ENCODE data around the gene MMAA.
"Not testable (repeated sequence)": the region's sequence is repeated elsewhere in the genome, so short reads cannot be mapped to it uniquely, and the experiment has no call there.

The MMAA gene

DNA sequence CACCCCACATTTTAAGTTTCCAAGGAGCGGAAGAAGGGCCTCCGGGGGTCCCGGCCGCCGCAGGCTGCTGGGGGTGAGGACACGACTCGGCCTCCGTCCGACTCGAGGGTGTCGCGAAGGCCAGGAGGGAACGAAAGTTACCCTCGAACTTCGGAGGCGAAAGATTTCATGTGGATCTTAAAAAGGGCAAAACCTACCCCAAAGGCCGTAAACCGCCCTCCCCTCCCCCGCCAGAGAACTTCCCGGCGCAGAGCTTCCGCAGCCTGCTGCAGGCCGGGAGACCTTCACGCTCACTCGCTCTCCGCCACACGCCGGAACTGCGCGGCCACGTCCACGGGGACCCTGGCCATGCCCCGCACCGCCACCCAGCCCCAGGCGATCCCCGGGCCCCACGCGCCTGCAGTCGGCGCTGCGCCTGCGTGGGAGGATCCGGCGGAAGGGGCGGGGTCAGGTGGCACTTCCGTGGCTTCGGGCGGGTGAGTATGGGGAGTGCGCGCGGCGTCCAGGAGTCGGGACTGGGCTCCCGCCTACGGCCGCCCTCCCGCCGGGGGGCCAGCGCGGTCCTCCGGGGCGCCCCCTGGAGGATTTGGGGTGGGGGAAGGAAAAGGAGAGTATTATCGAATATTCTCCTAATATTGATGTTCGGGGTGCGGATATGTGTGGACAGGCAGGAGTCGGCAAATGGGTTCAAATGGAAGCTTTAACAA, at the start of gene MMAA:
TSS of gene MMAA (plus strand) at position 454 of the 707 bp plus-strand sequence. CDS start 19,755 bp downstream, outside the sequence.
- peak; percentile 95 for DNase-seq

DNA sequence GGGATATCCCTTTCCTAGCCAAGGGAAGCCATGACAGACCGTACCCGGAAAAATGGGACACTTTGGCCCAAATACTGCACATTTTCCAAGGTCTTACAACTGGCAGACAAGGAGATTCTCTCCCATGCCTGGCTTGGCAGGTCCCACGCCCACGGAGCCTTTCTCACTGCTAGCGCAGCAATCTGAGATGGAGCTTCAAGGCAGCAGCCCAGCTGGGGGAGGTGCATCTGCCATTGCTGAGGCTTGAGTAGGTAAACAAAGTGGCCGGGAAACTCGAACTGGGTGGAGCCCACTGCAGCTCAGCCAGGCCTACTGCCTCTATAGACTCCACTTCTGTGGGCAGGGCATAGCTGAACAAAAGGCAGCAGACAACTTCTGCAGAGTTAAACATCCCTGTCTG, 44.6 kb upstream of the MMAA start:
- DNase-seq: not testable (repeated sequence)

DNA sequence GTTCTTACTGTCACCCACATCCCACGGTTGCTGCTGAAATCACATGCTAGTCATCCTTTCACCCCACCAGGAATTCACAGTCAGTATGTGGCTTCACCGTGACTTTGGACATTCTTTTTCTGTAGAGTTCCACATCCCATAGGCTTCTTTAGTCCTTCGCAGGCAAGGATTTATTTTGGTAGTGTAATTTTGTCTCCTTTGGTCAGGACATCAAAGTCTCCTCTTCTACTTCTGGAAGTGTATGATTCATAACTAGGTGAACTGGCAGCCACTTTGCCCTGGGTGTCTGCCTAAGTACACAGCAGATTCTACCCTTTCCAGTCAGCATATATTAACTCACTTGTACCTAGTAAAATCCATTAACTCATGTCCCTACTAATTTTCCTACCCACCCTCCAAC, 38.3 kb upstream of the MMAA start:
- DNase-seq: no peak

DNA sequence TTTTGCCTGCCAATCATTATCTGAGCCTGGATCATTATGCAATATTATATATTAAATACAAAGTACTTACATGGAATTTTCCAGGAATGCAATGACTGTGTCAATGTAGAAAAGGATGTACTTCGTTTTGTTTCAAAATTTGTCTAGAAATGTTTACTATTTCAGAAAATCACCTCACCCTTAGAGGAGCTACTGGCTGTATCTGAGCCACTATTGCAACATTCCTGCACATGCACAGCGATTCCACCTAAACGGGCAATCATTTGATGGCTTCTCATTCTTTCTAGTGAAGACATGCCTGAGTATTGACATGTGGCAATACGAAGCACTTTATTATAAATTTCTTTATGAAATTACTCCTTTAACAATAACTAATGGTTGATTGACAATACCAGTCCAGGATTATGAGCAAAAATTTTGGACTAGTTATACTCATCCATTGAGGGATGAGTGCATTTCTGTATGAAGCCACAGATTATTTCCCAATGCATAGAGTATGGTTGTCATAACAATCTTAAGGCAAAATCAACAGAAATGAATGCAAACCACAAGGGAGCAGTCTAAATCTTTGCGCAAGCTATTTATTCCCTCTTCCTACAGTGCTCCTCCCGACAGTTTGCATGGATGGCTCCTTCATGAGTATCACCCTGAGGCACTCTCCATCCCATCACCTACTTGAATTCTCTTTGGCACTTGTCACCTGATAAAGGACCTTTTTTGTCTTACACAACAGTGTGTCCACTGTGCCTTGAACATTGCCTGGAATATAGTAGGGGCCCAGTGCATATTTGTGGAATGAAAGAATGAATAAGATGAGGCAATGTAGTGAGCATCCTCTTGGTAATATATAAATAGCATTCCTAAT, 35.8 kb upstream of the MMAA start:
- no peak for DNase-seq

DNA sequence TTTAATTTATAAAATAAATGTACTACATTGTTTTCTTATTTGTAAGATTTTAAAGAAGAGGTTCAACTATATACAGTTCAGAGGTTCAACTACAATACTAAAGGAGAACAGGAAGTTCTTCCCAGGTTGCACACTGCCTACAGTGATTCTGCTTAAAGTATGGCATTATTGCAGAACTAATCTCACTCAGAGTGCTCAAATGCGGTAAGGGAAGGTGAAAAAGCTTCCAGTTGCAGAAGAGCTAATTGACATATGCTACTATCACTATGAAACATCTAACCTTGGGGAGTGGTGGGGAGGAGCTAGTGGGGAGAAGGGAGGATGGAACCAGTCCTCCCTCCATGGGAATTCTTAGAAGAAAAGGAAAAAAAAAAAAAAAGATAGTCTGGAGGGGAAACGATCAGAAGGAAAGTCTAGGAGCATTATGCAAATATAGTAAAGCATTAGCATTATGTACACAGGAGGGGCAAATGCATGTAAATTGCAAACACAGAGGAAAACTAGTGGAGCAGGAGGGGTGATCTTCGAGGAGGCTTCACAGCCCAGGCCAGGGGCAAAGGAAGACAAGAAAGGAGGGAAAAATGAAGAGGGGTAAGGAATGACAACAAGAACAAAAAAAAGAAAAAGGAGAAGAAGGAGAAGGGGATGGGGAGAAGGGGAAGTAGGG, 32.0 kb upstream of the MMAA start:
- no peak for DNase-seq

DNA sequence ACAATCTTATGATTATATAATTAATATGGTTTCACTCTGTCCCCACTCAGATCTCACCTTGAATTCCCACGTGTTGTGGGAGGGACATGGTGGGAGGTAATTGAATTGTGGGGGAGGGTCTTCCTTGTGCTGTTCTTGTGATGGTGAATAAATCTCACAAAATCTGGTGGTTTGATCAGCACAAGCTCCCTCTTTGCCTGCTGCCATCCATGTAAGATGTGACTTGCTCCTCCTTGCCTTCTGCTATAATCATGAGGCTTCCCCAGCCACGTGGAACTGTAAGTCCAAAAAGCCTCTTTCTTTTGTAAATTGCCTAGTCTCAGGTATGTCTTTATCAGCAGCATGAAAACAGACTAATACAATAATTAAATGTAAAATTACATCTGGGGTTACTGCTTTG, 29.8 kb upstream of the MMAA start:
- DNase-seq: not testable (repeated sequence)

DNA sequence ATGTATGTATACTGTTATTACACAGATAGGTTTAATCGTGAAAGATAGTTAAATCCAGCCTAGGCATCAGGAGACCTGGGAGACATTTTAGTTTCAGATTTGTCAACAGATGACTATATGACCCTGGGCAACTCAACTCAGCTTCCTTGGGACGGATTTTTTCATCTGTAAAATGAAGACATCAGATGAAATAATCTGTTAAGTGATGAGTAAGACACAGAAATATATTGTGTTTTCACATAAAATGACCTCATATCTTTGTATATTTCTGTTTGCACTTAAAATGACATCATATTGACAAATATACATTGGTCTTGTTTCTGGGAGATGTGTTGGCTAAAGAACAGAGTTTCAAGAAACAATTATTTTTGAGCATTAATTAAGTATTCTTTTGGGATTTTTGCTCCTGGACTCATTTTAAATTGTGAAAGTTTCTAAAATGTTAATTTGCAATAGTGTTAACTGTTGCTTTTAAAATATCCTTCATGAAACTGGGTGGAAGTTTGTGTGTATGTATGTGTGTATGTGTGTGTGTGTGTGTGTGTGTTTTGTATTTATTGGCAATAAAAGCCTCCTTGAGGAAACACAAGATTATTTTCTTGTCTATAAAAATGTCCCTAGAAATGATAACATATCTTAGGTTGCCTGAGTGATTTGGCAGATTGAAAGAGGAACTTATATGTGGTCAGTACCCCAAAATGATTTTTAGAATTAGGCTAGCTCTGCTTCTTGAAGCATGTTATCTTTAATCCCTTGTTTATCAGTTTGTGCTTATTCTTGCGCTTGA, 29.1 kb upstream of the MMAA start:
- no peak for DNase-seq

DNA sequence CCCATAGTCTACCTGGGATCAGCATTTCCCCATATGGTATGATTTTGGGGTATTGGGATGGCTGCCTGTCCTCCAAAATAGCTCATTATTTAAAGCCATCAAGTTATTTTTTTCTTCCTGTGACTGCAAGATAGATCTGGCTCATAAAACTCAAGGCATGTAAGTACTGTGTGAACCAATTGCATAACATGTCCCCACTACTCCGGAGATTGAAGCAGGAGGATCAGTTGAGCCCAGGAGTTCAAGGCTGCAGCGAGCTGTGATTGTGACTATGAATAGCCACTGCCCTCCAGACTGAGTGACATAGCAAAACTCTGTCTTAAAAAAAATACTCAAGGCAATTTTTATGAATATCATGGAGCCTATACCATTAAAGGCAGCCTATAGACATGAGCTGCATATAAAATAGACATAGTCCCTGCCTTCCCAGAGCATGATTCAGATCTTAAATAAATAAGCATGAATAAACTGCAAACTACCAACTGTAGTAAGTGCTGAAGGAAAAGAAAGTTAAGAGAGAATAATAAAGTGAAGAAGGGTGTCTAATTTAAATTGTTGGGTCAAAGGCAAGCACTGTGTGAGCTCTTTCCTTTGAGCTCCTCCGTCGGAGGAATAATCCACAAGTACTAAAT, 16.9 kb upstream of the MMAA start:
- DNase-seq: no peak

DNA sequence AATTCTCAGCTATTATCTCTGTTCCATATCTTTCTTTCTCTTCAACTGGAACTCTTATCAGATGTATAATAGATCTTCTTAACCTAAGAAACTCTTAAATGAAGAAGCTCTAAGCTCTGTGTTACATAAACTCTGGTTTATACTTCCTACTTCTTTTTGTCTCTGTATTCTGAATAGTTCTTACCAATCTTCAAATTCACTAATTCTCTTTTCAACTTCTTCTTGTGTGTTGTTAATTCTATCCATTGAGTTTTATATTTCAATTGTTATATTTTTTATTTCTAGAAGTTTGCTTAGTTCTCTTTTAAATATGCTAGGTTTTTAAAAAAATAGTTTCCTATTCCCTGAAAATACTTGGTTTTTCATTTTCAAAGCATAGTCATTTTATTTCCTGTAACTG, 13.2 kb upstream of the MMAA start:
- DNase-seq: no peak

DNA sequence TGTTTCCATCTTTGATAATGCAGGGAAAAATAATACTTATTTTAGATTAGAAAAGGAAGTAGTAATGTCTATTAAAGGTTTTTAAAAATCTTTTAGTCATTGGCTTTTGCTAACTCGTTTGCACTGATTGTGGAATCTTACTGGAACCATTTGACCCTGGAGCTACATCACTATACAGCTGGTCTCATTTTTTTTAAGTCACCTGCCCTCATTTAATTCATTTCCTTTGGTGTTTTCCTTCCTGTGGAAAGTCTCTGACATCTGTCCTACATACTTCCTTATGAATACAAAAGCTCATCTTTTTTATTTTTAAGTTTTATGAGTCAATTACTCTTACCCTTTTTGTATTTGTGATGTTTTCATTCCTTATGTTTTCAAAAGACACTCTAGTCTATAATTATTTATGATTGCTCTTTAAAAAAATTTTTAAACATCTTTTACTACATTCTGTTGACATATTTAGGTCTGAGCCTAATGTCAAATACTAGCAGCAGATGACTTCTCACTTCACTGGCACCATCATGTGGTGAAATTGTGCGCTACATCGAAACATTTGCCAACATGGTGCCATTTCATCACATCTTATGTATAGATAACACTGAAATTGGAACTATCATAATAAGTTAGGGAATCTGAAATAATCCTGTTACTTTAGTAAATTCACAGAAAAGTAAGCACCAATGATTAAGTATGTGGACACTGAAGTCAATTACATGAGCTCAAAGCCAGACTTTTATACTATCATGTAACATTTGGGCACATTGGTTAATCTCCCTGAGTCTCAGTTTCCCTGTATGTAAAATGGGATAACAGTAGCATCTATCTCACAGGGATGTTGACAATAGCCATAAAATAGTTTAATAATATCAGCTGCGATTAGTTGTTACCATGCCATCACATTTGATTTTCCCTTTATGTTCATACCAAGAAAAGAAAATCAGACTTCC, 9.4 kb upstream of the MMAA start:
- DNase-seq: peak; percentile 60

DNA sequence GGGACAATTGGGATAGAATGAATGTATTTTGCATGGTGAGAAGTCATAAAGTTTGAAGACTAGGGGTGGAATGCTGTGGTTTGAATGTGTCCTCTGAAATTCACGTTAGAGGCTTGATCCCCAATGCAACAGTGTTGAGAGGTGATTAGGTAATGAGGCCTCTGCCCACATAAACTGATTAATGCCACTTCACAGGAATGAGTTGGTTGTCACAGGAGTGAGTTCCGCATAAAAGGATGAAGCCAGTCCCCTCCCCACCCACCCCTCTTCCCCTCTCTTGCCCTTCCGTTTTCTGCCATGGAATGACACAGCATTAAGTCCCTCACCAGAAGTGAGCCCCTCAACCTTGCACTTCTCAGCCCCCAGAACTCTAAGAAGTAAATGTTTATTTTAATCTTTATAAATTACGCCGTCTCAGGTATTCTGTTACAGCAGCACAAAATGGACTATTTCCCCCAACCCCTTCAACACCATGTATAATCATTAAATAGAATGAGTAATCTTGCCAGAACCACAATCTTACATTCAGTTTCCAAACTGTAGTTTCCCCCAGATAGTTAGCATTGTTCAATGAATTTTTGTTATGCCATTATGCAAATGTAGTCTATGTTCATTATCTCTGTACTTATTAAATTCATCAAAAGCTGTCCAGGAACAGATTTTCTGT, 5.5 kb upstream of the MMAA start:
- no peak for DNase-seq

DNA sequence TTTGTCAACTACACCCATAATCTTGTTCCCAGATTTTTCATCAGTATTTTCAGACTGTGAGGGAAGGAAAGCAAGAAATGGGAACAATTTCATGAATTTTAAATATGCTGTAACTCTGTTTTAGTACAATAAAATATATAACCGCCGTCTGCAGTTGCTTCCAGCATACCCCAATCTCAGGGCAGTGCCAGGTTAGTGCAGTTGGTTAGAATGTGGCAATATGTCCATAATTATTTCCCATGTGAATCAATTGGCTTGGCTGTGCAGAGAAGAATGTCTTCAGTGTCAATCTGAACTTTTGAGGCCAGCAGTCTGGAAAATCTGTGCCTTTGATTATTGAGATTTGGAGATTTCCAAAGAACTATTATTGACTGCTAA, 5.0 kb upstream of the MMAA start:
- DNase-seq: no peak

DNA sequence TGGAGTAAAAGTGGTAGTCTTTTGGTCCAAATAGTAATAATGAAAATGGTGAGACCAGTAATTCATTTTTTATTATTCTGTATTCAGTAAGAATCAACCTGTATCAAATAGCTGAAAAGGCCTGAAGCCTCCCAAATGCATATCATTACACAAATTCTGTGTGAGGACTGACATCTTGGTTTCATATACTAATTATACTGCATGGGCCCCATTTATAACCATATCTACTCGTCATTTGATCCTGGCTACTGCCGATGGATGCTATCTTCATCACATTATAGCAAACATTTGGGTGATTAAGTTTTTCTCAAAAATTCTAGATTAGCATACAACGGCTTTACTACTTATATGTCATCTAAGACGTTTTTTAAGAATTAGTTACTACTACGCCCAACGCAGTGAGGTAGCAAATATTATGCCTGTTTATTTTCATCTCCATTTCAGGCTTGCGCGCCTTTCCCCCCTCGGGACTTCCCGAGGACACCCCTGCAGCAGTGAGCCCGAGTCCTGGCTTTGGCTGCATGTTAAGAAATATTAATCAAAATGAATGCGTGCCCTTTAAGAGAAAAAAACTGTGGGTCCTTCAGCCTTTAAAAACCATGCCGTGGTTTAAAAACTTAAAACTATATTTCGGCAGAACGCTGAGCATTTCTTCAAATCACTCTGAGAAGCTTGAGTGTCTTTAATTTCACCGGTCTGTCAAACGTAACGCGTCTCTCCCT, 814 bp upstream of the MMAA start:
- peak; percentile 35 for DNase-seq

DNA sequence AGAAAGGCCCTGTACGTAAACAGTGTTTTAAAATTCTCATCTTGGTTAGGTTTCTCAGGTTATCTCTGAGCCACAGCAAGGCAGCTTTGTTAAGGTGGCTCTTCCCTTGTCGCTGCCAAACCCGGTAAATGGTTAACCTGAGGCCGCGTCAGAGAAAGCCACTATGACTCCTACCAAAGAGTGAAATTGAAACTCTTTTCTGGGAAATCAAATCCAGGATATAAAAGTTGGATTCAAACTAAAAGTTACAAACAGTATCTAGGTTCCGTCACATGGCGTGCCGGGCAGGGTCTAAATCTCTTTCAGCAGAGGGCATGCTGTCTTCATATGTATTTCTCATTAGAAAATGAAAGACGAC, 433 bp downstream of the MMAA start:
- DNase-seq: no peak

DNA sequence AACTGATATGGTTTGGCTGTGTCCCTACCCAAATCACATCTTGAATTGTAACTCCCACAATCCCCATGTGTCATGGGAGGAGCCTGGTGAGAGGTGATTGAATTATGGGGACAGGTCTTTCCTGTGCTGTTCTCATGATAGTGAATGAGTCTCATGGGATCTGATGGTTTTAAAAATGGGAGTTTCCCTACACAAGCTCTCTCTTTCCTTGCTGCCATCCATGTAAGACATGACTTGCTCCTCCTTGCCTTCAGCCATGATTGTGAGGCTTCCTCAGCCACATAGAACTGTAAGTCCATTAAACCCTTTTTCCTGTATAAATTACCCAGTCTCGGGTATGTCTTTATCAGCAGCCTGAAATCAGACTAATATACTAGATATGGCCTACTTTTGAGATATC, 2.9 kb downstream of the MMAA start:
- not testable (repeated sequence) for DNase-seq

DNA sequence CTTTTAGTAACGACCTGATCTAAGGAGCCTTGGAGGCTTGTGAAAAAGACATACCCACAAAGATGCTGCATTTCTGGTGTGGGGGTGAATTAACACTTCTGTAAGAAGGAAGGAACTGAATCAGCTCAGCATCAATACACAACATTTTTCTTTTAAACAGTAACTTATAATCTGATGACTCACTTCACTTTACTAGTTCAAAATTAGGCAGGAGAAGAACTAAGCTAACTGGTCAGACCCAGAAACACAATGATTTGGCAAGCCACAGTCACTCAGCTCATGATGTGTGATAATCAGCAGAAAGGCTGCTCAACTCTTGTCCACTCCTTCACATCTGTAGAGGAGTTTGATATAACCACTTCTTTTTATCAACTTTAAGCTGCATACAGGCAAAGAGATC, 4.6 kb downstream of the MMAA start:
- no peak for DNase-seq

DNA sequence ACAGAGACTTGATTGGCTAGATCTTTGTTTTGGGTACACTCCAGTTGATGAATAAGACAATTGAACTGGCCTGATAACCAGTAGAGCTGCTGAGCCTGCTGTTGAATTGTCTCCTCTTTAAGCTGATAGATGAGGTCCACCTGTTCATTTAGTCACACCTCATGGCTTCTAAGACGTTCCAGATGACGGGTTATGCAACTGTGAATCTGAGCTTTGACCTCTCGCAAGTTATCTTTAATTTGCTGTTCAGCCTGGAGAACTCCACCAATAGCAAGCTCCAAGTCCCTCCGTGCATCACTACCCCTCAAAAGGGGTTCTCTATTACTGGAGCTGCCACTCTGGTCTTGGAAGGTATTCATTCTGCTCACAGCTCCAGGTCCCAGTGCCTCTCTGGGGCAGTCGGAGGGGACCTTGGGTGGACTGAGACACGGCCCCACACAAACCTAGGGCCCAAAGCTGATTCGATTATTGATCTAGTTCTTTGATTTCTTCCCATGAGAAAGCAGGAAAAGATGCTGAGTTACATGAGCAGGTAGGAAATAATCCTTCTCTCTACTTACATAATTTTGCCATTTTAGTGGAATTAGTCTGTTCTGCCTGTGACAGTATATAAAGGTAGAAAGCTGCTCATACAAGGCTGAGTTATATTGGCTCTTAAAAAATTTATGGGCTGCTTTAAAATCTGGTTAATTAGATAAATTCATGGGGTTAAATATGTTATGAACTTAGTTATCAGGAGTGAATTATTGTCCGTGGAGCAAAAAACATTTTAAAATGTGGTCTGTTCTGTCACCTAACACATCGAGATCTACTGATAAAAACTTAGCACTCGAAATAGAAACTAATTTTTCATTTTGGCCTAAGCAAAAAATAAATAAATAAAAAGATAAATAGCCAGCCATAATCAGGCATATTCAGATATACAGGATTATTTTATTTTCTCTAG, 6.8 kb downstream of the MMAA start:
- no peak for DNase-seq

DNA sequence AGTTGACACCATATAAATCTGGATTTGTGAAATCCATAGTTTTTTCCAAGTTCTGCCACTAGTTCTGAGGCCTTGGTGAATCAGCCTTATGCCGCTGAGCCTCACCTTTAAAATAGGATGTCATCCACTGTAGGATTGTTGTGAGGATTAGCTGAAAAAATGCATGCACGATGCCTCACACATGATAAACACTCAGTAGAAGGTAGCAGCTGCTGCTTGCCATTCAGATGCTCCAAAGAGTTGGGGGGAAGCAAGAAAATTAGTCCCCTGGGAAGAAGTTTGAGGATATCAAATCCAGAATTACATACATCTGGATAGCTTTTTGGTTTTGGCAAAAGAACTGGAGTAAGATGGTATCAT, 7.4 kb downstream of the MMAA start:
- DNase-seq: no peak

DNA sequence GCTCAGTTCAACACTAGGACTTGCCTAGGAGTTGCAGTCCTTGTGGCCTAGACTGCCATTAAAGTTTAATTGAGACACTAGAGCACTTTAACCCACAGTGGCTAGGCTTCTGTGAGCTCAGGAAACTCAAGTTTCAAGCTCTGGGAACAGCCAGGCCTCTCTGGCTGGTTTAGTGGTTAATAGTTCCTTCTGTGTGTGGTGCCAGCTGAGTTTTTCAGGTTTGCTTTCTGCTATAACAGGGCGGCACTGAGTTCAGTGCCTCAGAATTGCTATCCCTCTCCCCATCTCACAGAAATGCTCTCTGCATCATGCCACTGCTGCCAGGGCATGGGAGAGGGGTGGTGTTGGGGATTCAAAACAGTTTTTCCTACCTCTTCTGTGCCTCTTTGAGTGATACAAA, 15.9 kb downstream of the MMAA start:
- DNase-seq: no peak
